GM12878 (cell line): Measurements from ENCODE around the gene SEC11A. TPM values are rescaled to one million over a fixed set of nuclear protein-coding genes. Genes with fewer than 3 reads are reported as not detected.

Source experiments
- ATAC-seq: fragments of 200-7000 bp; cut with Tn5 transposase; 3 replicates; pipeline ENCODE4 v1.9.1; 2020; ENCODE audit warnings: mild to moderate bottlenecking, moderate library complexity
- BruUV-seq: library from RNA; stranded (reverse); fragments of 400-500 nt; replicated peaks from 2 replicates; lab custom pipeline; 2021; lab: Mats Ljungman, UMichigan
- CTCF ChIA-PET: fragments of 300-600 bp; sonication (Branson Sonifier 250); formaldehyde crosslinking; extraction: SDS; loops from one replicate; lab custom pipeline; 2021; ENCODE audit warnings: inconsistent platforms; lab: Yijun Ruan, JAX
- POLR2A ChIA-PET: fragments of 350-600 bp; formaldehyde crosslinking; extraction: SDS; loops from one replicate; lab custom pipeline; 2021; ENCODE audit warnings: inconsistent platforms; lab: Charles Lee
- RAD21 ChIA-PET: fragments of 300-600 bp; sonication (Branson Sonifier 250); formaldehyde crosslinking; loops from one replicate; lab custom pipeline; 2023; ENCODE audit warnings: antibody characterized with exemption; ENCODE audit not compliant: unreplicated experiment; lab: Charles Lee
- SMC1A ChIA-PET: fragments of 300-600 bp; sonication (Branson Sonifier 250); formaldehyde crosslinking; loops from one replicate; lab custom pipeline; 2023; ENCODE audit not compliant: unreplicated experiment, uncharacterized antibody; lab: Charles Lee
- DNase-seq: peaks from one replicate; pipeline ENCODE4 v3.0.0-alpha.2; 2011; ENCODE audit warnings: low read depth, low spot score
- FAIRE-seq: peaks from 3 replicates; lab custom pipeline; 2011; peaks lifted over from hg19 to GRCh38; lab: Jason Lieb, UNC
- H2AFZ ChIP-seq: 2 replicates; pipeline ENCODE4 v1.6.0; 2011; ENCODE audit warnings: low read depth, low read length, control low read depth; ENCODE audit not compliant: control insufficient read depth
- H3K27ac ChIP-seq: 2 replicates; pipeline ENCODE4 v1.5.1; 2011; ENCODE audit warnings: control low read depth; ENCODE audit not compliant: control insufficient read depth, insufficient read depth
- H3K27me3 ChIP-seq, 2 experiments: replicated peaks in 1 of 2; 2 replicates each; pipeline versions ENCODE4 v1.6.0 to v1.6.1; 2011; ENCODE audit warnings: low read length in 1 of 2; ENCODE audit not compliant: control insufficient read depth in 2 of 2, insufficient read depth in 2 of 2
- H3K36me3 ChIP-seq, 2 experiments: 2 replicates each; pipeline ENCODE4 v1.5.1; 2011; ENCODE audit warnings: low read length in 1 of 2; ENCODE audit not compliant: control insufficient read depth in 2 of 2, insufficient read depth in 2 of 2
- H3K4me1 ChIP-seq: 2 replicates; pipeline ENCODE4 v1.6.1; 2011; ENCODE audit warnings: mild to moderate bottlenecking, low read length, moderate library complexity, mixed read lengths; ENCODE audit not compliant: control insufficient read depth, insufficient read depth
- H3K4me2 ChIP-seq: 2 replicates; pipeline ENCODE4 v1.6.0; 2011; ENCODE audit warnings: control low read depth; ENCODE audit not compliant: control insufficient read depth, insufficient read depth
- H3K4me3 ChIP-seq: fragments of 200-600 bp; sonication (generic); 2 replicates; pipeline ENCODE4 v1.5.1; 2016
- H3K79me2 ChIP-seq: 2 replicates; pipeline ENCODE4 v1.6.0; 2011; ENCODE audit warnings: low read length; ENCODE audit not compliant: control insufficient read depth, insufficient read depth
- H3K9ac ChIP-seq: 2 replicates; pipeline ENCODE4 v1.8.0; 2011; ENCODE audit warnings: low read length, control low read depth, mixed read lengths; ENCODE audit not compliant: control insufficient read depth, insufficient read depth
- H3K9me3 ChIP-seq: replicated peaks from 3 replicates; pipeline ENCODE4 v1.5.1; 2011; ENCODE audit warnings: mild to moderate bottlenecking, low read length; ENCODE audit not compliant: control insufficient read depth, insufficient read depth
- H4K20me1 ChIP-seq: 2 replicates; pipeline ENCODE4 v1.6.0; 2011; ENCODE audit not compliant: control insufficient read depth, insufficient read depth
- BCL11A ChIP-seq: IDR thresholded peaks from 2 replicates; pipeline ENCODE4 v1.6.1; 2011; ENCODE audit warnings: low read depth, low read length
- BRCA1 ChIP-seq: IDR thresholded peaks from 2 replicates; pipeline ENCODE4 v1.6.1; 2011; ENCODE audit warnings: low read depth, low read length, improper control_type of control experiment
- CHD2 ChIP-seq: IDR thresholded peaks from 2 replicates; pipeline ENCODE4 v1.6.1; 2011; ENCODE audit warnings: low read depth, low read length, improper control_type of control experiment, borderline replicate concordance
- CREB1 ChIP-seq: IDR thresholded peaks from 2 replicates; pipeline ENCODE4 v1.6.1; 2012; ENCODE audit warnings: low read depth, mild to moderate bottlenecking, inconsistent platforms
- CTCF ChIP-seq, 3 experiments: IDR thresholded peaks in 2 of 3; conservative IDR thresholded peaks in 1 of 3; 2 replicates each; pipeline ENCODE4 v1.5.1; 2011; ENCODE audit warnings: low read depth in 3 of 3, low read length in 3 of 3, mild to moderate bottlenecking in 3 of 3, control low read depth in 2 of 3, moderate library complexity in 2 of 3, inconsistent platforms in 1 of 3, mixed read lengths in 1 of 3; ENCODE audit not compliant: control insufficient read depth in 2 of 3, insufficient read depth in 1 of 3; ENCODE audit errors: extremely low read depth in 1 of 3
- EED ChIP-seq: sonication (generic); IDR thresholded peaks from 2 replicates; pipeline ENCODE4 v1.6.1; 2016; ENCODE audit warnings: antibody characterized with exemption, low read depth
- EZH2 ChIP-seq: IDR thresholded peaks from 2 replicates; pipeline ENCODE4 v1.6.1; 2012; ENCODE audit warnings: low read depth, mild to moderate bottlenecking, control low read depth, inconsistent platforms, low read length, borderline replicate concordance; ENCODE audit not compliant: control insufficient read depth
- NFXL1 ChIP-seq: fragments of 450-650 bp; IDR thresholded peaks from 2 replicates; pipeline ENCODE4 v1.6.1; 2017; ENCODE audit warnings: antibody characterized with exemption, mild to moderate bottlenecking, borderline replicate concordance
- POU2F2 ChIP-seq: IDR thresholded peaks from 3 replicates; pipeline ENCODE4 v1.6.1; 2011; ENCODE audit warnings: low read depth, mild to moderate bottlenecking, low read length, borderline replicate concordance
- RAD21 ChIP-seq: IDR thresholded peaks from 2 replicates; pipeline ENCODE4 v1.6.1; 2011; ENCODE audit warnings: mild to moderate bottlenecking, low read depth, low read length, moderate library complexity; ENCODE audit not compliant: insufficient read depth
- RB1 ChIP-seq: fragments of 450-650 bp; formaldehyde crosslinking; IDR thresholded peaks from 2 replicates; pipeline ENCODE4 v1.6.1; 2017; ENCODE audit warnings: mild to moderate bottlenecking, borderline replicate concordance
- SMAD5 ChIP-seq: IDR thresholded peaks from 2 replicates; pipeline ENCODE4 v1.6.1; 2016; ENCODE audit warnings: antibody characterized with exemption, low read depth
- SMARCA5 ChIP-seq: fragments of 450-650 bp; IDR thresholded peaks from 2 replicates; pipeline ENCODE4 v1.6.1; 2017; ENCODE audit warnings: mild to moderate bottlenecking
- SMC3 ChIP-seq: IDR thresholded peaks from 2 replicates; pipeline ENCODE4 v1.6.1; 2011; ENCODE audit warnings: low read length, improper control_type of control experiment, borderline replicate concordance
- YBX1 ChIP-seq: fragments of 450-650 bp; IDR thresholded peaks from 2 replicates; pipeline ENCODE4 v1.6.1; 2016; ENCODE audit warnings: antibody characterized with exemption
- YY1 ChIP-seq: IDR thresholded peaks from 2 replicates; pipeline ENCODE4 v1.6.1; 2011; ENCODE audit warnings: low read depth, mild to moderate bottlenecking, low read length
- WGBS: methylation state at CpG from one replicate; pipeline ENCODE4 v1.1.6; 2016; ENCODE audit warnings: low lambda C conversion rate; ENCODE audit not compliant: insufficient replicate concordance, insufficient coverage; ENCODE audit errors: missing lambda C conversion rate; 5-methylcytosine and 5-hydroxymethylcytosine counted together
- in situ Hi-C: fragments of 300-500 bp; cut with MboI; formaldehyde crosslinking; loops from 9 replicates; pipeline ENCODE4 v1.14.3; 2018; ENCODE audit warnings: mixed read lengths
- intact Hi-C: fragments of 100-400 bp; cut with micrococcal nuclease; formaldehyde crosslinking; loops from one replicate; pipeline ENCODE4 v1.14.2; 2022; ENCODE audit not compliant: unreplicated experiment
- polyA plus RNA-seq, 11 experiments: library from polyadenylated mRNA; depleted of rRNA in 4 of 11; unstranded in 6 of 11; stranded (reverse) in 5 of 11; fragments of >200 nt; fragmentation: Nextera tagmentation in 4 of 11; fragmentation: Illumina TruSeq in 1 of 11; extraction: Ambion mirVana in 4 of 11; extraction: Trizol in 1 of 11; gene quantifications; 1 replicate in 1 of 11; 2 replicates in 10 of 11; pipeline versions ENCODE4 v1.2.1 to v1.2.3, GENCODE V29; 2011 to 2016; ENCODE audit warnings: inconsistent platforms in 2 of 11, missing spikeins in 2 of 11, low read depth in 1 of 11
- total RNA-seq, 4 experiments: library from RNA; depleted of rRNA in 3 of 4; stranded (reverse); fragments of >200 nt in 3 of 4; fragmentation: Illumina TruSeq in 1 of 4; extraction: Trizol in 1 of 4; gene quantifications; 2 replicates each; pipeline versions ENCODE4 v1.2.1 to v1.2.3, GENCODE V29; 2013 to 2021
- TF ChIP-seq, protein P1 (sequence below): fragments of 450-650 bp; formaldehyde crosslinking; IDR thresholded peaks from 2 replicates; pipeline ENCODE4 v1.4.0; 2022; ENCODE audit warnings: mild to moderate bottlenecking, moderate library complexity

Gene SEC11A
- total and polyA plus RNA-seq, 10 of the 15 experiments (the other 5 are each of a cell fraction or from before 2014, with no cell fraction given) = 99.2 to 159 (median 143) TPM

DNA sequence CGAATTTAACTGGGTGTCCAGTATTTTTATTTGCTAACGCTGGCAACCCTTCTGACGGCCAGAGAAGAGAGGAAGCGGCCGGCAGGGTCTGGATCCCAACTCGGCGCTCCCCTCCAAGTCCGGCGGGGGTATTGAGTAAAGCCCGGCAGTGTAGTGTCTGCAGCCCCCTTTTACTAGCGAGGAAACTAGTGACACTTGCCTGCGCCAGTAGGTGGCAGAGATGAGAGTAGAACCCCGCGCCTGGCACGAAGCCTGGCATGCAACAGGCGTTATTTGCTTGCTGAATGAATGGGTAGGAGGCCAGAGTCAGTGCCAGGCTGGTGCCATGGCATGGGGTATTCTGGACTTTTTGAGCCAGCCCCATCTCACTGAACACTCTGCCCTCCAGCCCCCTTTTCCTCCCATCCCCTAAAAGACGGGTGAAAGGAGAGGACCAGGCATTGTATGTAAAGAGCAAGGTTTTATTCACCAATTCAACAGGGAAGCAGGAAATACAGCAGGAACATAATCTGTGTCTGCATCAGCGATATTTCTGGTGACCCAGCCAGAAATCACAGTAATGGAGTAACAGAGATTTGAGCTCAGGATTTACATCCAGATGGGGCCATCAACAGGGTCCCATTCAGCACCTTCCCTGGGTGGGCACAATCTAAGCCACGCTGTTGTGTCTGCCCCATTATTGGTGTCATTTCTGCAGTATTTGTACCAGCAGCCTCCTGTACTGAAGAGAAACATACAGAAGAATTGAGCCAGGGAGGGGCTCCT, 61.1 kb downstream of the SEC11A start:
- BruUV-seq = TSS peak; percentile 92
- Histone ChIP-seq H3K4me3 (peak overlapping the region; percentile 84), H3K27ac (0 out of 2 replicates have a peak overlapping the region, but pooled peaks have one; percentile 32), H3K9me3 (no peaks in the 10 kb centered on the region), H4K20me1 (no peaks in the 10 kb centered on the region), H3K79me2 (peaks cover 8% of the 10 kb centered on the region), H3K9ac (peak overlapping the region; percentile 83), H2AFZ (peak overlapping the region; percentile 93), H3K4me1 (peaks cover 24% of the 10 kb centered on the region), H3K27me3 (no peaks in the 10 kb centered on the region), H3K4me2 (peak overlapping the region; percentile 95), H3K36me3 (peaks cover 0 to 11% of the 10 kb centered on the region in 2 experiments; a peak in 2 of 4 replicates)
- TF ChIP-seq NFXL1 (no peak), RAD21 (peak; percentile 53), YBX1 (no peak), SMC3 (peak; percentile 57; the same call in 1 of the 2 replicates), BCL11A (no peak), CREB1 (0 out of 2 replicates have a peak, but pooled peaks have one; percentile 20), POU2F2 (0 out of 3 replicates have a peak, but pooled peaks have one; percentile 18), CHD2 (no peak), SMARCA5 (peak; percentile 81; the same call in 1 of the 2 replicates), YY1 (0 out of 2 replicates have a peak, but pooled peaks have one; percentile 32), CTCF (IDR thresholded peaks at IDR 0.05 in 2 of 3, conservative IDR thresholded peaks at IDR 0.05 in 1 of 3; ENCODE audit: control insufficient read depth in 2 of 3, extremely low read depth in 1 of 3, insufficient read depth in 1 of 3, low read depth in 3 of 3, low read length in 3 of 3) (peak; percentile 69 to 78 (median 73)), BRCA1 (no peak), EZH2 (no peak), RB1 (no peak), SMAD5 (no peak), EED (peak; percentile 20; the same call in 1 of the 2 replicates)
- TF ChIP-seq, protein P1, sequence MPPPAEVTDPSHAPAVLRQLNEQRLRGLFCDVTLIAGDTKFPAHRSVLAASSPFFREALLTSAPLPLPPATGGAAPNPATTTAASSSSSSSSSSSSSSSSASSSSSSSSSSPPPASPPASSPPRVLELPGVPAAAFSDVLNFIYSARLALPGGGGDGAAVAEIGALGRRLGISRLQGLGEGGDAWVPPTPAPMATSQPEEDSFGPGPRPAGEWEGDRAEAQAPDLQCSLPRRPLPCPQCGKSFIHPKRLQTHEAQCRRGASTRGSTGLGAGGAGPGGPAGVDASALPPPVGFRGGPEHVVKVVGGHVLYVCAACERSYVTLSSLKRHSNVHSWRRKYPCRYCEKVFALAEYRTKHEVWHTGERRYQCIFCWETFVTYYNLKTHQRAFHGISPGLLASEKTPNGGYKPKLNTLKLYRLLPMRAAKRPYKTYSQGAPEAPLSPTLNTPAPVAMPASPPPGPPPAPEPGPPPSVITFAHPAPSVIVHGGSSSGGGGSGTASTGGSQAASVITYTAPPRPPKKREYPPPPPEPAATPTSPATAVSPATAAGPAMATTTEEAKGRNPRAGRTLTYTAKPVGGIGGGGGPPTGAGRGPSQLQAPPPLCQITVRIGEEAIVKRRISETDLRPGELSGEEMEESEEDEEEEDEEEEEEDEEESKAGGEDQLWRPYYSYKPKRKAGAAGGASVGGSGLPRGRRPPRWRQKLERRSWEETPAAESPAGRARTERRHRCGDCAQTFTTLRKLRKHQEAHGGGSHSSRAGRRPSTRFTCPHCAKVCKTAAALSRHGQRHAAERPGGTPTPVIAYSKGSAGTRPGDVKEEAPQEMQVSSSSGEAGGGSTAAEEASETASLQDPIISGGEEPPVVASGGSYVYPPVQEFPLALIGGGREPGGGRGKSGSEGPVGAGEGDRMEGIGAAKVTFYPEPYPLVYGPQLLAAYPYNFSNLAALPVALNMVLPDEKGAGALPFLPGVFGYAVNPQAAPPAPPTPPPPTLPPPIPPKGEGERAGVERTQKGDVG (CRISPR knock-in tag) = no peak
- SMC1A ChIA-PET = interaction anchor here (0.8 to 2.1 kb wide), 16 partner anchors 14 to 391 kb away, joined by 3 to 8 read pairs (median 3); partner anchors contain the start of gene ZSCAN2
- intact Hi-C loops = loop anchor here (1.0 to 5.0 kb wide), 5 partner anchors 53 to 273 kb away; partner anchors contain the start of gene ZSCAN2
- no peak for DNase-seq
- no peak for FAIRE-seq
- in situ Hi-C loops = no loop called here
- POLR2A ChIA-PET = interaction anchor here (1.0 to 1.4 kb wide), 4 partner anchors 51 to 273 kb away, joined by 3 to 6 read pairs (median 4); partner anchors contain the start of gene SEC11A
- WGBS = 6% methylated on average over 19 of the region's 19 CpGs
- peak; percentile 69 for ATAC-seq
- CTCF ChIA-PET = interaction anchor here (0.6 to 7.6 kb wide), 26 partner anchors 13 to 273 kb away, joined by 3 to 52 read pairs (median 4); partner anchors contain the start of gene ZSCAN2
- RAD21 ChIA-PET = interaction anchor here (1.0 to 2.8 kb wide), 12 partner anchors 17 to 273 kb away, joined by 3 to 14 read pairs (median 3); no protein-coding TSS in a partner anchor
